ENCODE data around the gene RTF2.

The RTF2 gene, protein sequence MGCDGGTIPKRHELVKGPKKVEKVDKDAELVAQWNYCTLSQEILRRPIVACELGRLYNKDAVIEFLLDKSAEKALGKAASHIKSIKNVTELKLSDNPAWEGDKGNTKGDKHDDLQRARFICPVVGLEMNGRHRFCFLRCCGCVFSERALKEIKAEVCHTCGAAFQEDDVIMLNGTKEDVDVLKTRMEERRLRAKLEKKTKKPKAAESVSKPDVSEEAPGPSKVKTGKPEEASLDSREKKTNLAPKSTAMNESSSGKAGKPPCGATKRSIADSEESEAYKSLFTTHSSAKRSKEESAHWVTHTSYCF

DNA sequence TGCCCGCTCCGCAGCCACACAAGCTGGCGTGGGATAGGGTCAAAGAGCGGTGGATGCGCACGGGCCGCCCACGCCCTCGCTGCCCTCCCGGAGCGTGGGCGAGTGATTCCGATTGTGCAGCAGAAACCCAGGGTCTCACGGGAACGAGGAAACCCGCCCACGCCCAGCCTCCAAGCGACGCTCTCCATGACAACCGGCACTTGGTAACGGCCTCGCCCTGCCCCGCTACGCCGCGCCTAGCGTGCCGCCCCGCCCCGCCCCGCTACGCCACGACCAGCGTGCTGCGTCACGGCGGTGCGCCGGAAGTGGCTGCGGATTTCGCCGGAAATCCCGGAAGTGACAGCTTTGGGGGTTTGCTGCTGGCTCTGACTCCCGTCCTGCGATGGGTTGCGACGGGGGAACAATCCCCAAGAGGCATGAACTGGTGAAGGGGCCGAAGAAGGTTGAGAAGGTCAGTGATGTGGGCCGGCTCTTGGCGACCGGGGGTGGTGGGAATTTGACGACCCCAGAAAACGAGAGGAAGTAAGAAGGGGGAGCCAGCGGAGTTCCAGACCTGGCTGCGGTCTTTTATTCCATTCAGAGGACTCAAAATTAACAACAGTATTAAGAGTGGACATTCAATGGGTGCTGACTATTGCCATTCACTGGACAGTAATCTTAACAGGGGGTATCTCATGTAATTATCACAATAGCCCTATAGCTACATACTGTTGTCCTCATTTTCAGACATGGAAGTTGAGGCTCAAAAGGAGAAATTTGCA, at the start of gene RTF2:
Gene RTF2, plus strand, starts transcription at position 312 of the 761 bp plus-strand sequence. Its CDS starts 71 bp downstream, at position 383.
- DNase-seq (ENCODE audit: low read depth, low spot score): peak; percentile 96
- no peak for TF ChIP-seq CTCF (IDR thresholded peaks at IDR 0.05; ENCODE audit: low read depth, low read length)
- peak within 1 kb of the TSS; percentile 100 for H3K4me3 ChIP-seq (ENCODE audit: low read depth, low read length)
- in situ Hi-C loops (cut with HindIII; ENCODE audit: low sequenced_read_pairs): no loop called here

GRCh38 chr20:56420028-56420427, 48.4 kb upstream of the RTF2 start:
- no peak overlapping the region for H3K4me3 ChIP-seq (ENCODE audit: low read depth, low read length)
- DNase-seq (ENCODE audit: low read depth, low spot score): no peak
- TF ChIP-seq CTCF (IDR thresholded peaks at IDR 0.05; ENCODE audit: low read depth, low read length): no peak
- in situ Hi-C loops (cut with HindIII; ENCODE audit: low sequenced_read_pairs): no loop called here

DNA sequence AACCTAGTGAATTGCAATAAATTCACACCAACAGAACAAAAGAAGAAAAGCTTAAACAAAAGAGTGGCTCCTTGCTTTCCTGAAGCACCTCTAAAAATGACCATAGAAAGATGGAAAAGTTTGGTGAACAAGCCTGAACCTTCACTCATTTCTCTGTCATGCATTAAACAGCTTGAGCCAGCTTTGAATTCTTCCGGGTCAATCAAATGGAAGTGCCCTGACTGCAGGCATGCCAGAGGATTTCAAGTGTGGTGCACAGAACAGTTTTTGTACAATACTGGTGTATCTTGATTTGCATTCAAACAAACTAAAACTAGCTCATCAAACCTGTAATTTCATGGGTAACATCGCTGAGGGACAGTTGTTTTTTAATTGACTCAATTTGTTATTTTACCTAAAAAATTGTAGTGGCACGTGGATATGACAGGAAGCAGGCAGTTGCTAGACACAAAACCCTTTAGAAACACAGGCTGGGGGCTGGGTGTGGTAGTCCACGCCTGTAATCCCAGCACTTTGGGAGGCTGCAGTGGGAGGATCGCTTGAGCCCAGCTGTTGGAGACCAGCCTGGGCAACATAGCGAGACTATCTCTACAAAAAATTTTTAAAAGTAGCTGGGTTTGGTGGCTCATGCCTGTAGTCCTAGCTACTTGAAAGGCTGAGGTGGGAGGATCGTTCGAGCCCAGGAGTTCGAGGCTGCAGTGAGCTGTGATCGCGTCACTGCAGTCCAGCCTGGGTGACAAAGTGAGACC, 47.3 kb upstream of the RTF2 start:
- TF ChIP-seq CTCF (IDR thresholded peaks at IDR 0.05; ENCODE audit: low read depth, low read length): no peak
- in situ Hi-C loops (cut with HindIII; ENCODE audit: low sequenced_read_pairs): no loop called here
- H3K4me3 ChIP-seq (ENCODE audit: low read depth, low read length): no peak overlapping the region
- no peak for DNase-seq (ENCODE audit: low read depth, low spot score)

GRCh38 chr20:56422076-56422823, 46.2 kb upstream of the RTF2 start:
- peak; percentile 13 for TF ChIP-seq CTCF (IDR thresholded peaks at IDR 0.05; ENCODE audit: low read depth, low read length)
- in situ Hi-C loops (cut with HindIII; ENCODE audit: low sequenced_read_pairs): no loop called here
- no peak overlapping the region for H3K4me3 ChIP-seq (ENCODE audit: low read depth, low read length)
- DNase-seq (ENCODE audit: low read depth, low spot score): peak; percentile 93

DNA sequence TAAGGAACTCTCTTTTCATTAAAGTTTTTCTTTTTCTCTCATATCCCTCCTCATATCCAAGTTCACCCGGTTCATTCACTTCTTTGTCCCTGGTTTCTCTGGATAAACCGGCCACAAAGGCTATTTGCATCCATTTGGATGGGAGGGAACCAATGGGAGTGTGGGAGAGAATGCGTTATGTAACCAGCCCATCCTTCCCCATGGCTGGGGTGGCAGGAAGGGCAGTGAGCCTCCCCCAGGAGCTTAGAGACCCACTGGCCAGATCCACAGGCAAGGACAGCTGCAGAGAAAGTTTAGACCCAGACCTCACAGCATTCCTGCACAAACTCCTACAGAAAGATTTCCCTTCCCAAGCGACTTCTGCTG, 45.6 kb upstream of the RTF2 start:
- H3K4me3 ChIP-seq (ENCODE audit: low read depth, low read length): peak overlapping the region; percentile 12
- in situ Hi-C loops (cut with HindIII; ENCODE audit: low sequenced_read_pairs): no loop called here
- no peak for TF ChIP-seq CTCF (IDR thresholded peaks at IDR 0.05; ENCODE audit: low read depth, low read length)
- DNase-seq (ENCODE audit: low read depth, low spot score): no peak

- peak overlapping the region; percentile 12 for H3K4me3 ChIP-seq (ENCODE audit: low read depth, low read length)
- in situ Hi-C loops (cut with HindIII; ENCODE audit: low sequenced_read_pairs): no loop called here
- TF ChIP-seq CTCF (IDR thresholded peaks at IDR 0.05; ENCODE audit: low read depth, low read length): no peak
- DNase-seq (ENCODE audit: low read depth, low spot score): no peak
Observed at GRCh38 chr20:56423211-56423610, 45.2 kb upstream of the RTF2 start.

All from astrocyte of the spinal cord (primary cell).